Measurements from ENCODE around the gene PTPN14.
A peak's percentile ranks its signal among the peaks of the same experiment; 100 is the strongest.

PTPN14 gene

GRCh38 chr1:214510477-214510876 lies 40.9 kb downstream of the PTPN14 start (continued):
- TF ChIP-seq ZNF837 (tag by site-specific recombination; IDR thresholded peaks at IDR 0.05) (no peak), ZBTB49 (tag by site-specific recombination; IDR thresholded peaks at IDR 0.05; ENCODE audit: low read depth) (no peak), ZNF148 (tag by site-specific recombination; IDR thresholded peaks at IDR 0.05; ENCODE audit: borderline replicate concordance) (no peak), ZBTB7A (tag by site-specific recombination; IDR thresholded peaks at IDR 0.05; ENCODE audit: low read depth) (no peak), ZNF626 (tag by site-specific recombination; IDR thresholded peaks at IDR 0.05) (no peak), SETDB1 (IDR thresholded peaks at IDR 0.05; ENCODE audit: insufficient read length, low read length) (peak; percentile 80), ZFP3 (tag by site-specific recombination; IDR thresholded peaks at IDR 0.05; ENCODE audit: low read depth) (no peak), ZNF335 (tag by site-specific recombination; conservative IDR thresholded peaks at IDR 0.05) (no peak), ZNF362 (tag by site-specific recombination; IDR thresholded peaks at IDR 0.05) (no peak), OSR2 (tag by site-specific recombination; IDR thresholded peaks at IDR 0.05) (no peak), ZNF174 (tag by site-specific recombination; IDR thresholded peaks at IDR 0.05) (no peak), ZNF274 (IDR thresholded peaks at IDR 0.05; ENCODE audit: low read length) (no peak), ZNF274 (tag by site-specific recombination; IDR thresholded peaks at IDR 0.05; ENCODE audit: borderline replicate concordance) (no peak), ZNF560 (tag by site-specific recombination; IDR thresholded peaks at IDR 0.05; ENCODE audit: borderline replicate concordance) (no peak), MZF1 (tag by site-specific recombination; IDR thresholded peaks at IDR 0.05; ENCODE audit: borderline replicate concordance) (peak; percentile 72), ZNF843 (tag by site-specific recombination; IDR thresholded peaks at IDR 0.05) (no peak), ZNF114 (tag by site-specific recombination; IDR thresholded peaks at IDR 0.05) (no peak), ZNF2 (tag by site-specific recombination; IDR thresholded peaks at IDR 0.05) (no peak), RBAK (tag by site-specific recombination; IDR thresholded peaks at IDR 0.05) (no peak), ZNF791 (tag by site-specific recombination; IDR thresholded peaks at IDR 0.05) (no peak), ZNF549 (tag by site-specific recombination; IDR thresholded peaks at IDR 0.05) (peak; percentile 50; the same call in 1 of the 2 replicates), ZBTB10 (tag by site-specific recombination; IDR thresholded peaks at IDR 0.05) (no peak), ZNF169 (tag by site-specific recombination; IDR thresholded peaks at IDR 0.05) (no peak), ZNF555 (tag by site-specific recombination; conservative IDR thresholded peaks at IDR 0.05) (no peak), OVOL3 (tag by site-specific recombination; IDR thresholded peaks at IDR 0.05) (no peak), REPIN1 (tag by site-specific recombination; IDR thresholded peaks at IDR 0.05; ENCODE audit: low read depth) (no peak), TRIM28 (IDR thresholded peaks at IDR 0.05; ENCODE audit: borderline replicate concordance, low read length) (peak; percentile 95; the same call in 1 of the 2 replicates), ZNF623 (tag by site-specific recombination; IDR thresholded peaks at IDR 0.05) (no peak), ZNF580 (tag by site-specific recombination; IDR thresholded peaks at IDR 0.05) (0 out of 2 replicates have a peak, but pooled peaks have one; percentile 34), EGR2 (tag by site-specific recombination; IDR thresholded peaks at IDR 0.05; ENCODE audit: low read depth) (no peak), ZNF670 (tag by site-specific recombination; IDR thresholded peaks at IDR 0.05; ENCODE audit: low read depth) (no peak), TCF7L2 (IDR thresholded peaks at IDR 0.05; ENCODE audit: borderline replicate concordance, low read depth, low read length) (no peak)

All from HEK293 (cell line).